Fibroblast of mammary gland (primary cell): ENCODE results near the gene KRT2.

Experiments
- DNase-seq: peaks from one replicate; pipeline ENCODE4 v3.0.0-alpha.2; 2010; ENCODE audit warnings: low read depth
- H3K4me3 ChIP-seq: 2 replicates; pipeline ENCODE4 v1.5.1; 2011; ENCODE audit warnings: low read depth, mild to moderate bottlenecking, low read length, moderate library complexity; ENCODE audit not compliant: control insufficient read depth
- CTCF ChIP-seq: conservative IDR thresholded peaks from 2 replicates; pipeline ENCODE4 v1.5.1; 2011; ENCODE audit warnings: low read depth, low read length, inconsistent platforms; ENCODE audit not compliant: control insufficient read depth, insufficient read depth

KRT2 gene

GRCh38 chr12:52681526-52682380 lies 29.7 kb upstream of the KRT2 start:
- H3K4me3 ChIP-seq: no peak overlapping the region
- no peak for TF ChIP-seq CTCF
- DNase-seq: no peak

- no peak for TF ChIP-seq CTCF
- no peak for DNase-seq
- no peak within 1 kb of the TSS for H3K4me3 ChIP-seq
These were observed 28.4 kb upstream of the KRT2 start, which contains the start of gene KRT1 for GRCh38 chr12:52680363-52680762. KRT1 (minus strand) TSS chr12:52680407; CDS start chr12:52680348, 59 bp downstream.

- no peak for TF ChIP-seq CTCF
- H3K4me3 ChIP-seq: no peak overlapping the region
- DNase-seq: no peak
These were observed 27.9 kb upstream of the KRT2 start for GRCh38 chr12:52679875-52680274.

- TF ChIP-seq CTCF: no peak
- no peak overlapping the region for H3K4me3 ChIP-seq
- DNase-seq: no peak
These were observed 25.7 kb upstream of the KRT2 start for GRCh38 chr12:52677671-52678070.

GRCh38 chr12:52677126-52677525 lies 25.1 kb upstream of the KRT2 start:
- H3K4me3 ChIP-seq: no peak overlapping the region
- DNase-seq: no peak
- no peak for TF ChIP-seq CTCF

GRCh38 chr12:52676163-52676562 lies 24.2 kb upstream of the KRT2 start:
- no peak overlapping the region for H3K4me3 ChIP-seq
- DNase-seq: no peak
- no peak for TF ChIP-seq CTCF

GRCh38 chr12:52675301-52675701 lies 23.3 kb upstream of the KRT2 start:
- TF ChIP-seq CTCF: no peak
- no peak overlapping the region for H3K4me3 ChIP-seq
- no peak for DNase-seq
